Thyroid gland (tissue), 4 donors: Measurements from ENCODE around the gene SHOC2. TPM values are rescaled to one million over a fixed set of nuclear protein-coding genes. Genes with fewer than 3 reads are reported as not detected.

Source experiments
- DNase-seq, 2 donors: peaks; one replicate each; pipeline ENCODE4 v3.0.0-alpha.2; 2019
- H3K27ac ChIP-seq, 3 donors: fragments of 200-600 bp; sonication (generic); 1 replicate in 2 of 3; 2 replicates in 1 of 3; pipeline ENCODE4 v1.5.1; 2016 to 2019; ENCODE audit warnings: mild to moderate bottlenecking in 1 of 3, moderate library complexity in 1 of 3
- H3K27me3 ChIP-seq: fragments of 200-600 bp; sonication (generic); one replicate; pipeline ENCODE4 v1.5.1; 2019
- H3K36me3 ChIP-seq, 2 donors: fragments of 200-600 bp; sonication (generic); one replicate each; pipeline ENCODE4 v1.5.1; 2016 to 2019
- H3K4me1 ChIP-seq, 2 donors: fragments of 200-600 bp; sonication (generic); one replicate each; pipeline ENCODE4 v1.5.1; 2017 to 2019
- H3K4me3 ChIP-seq, 3 donors: fragments of 200-600 bp; sonication (generic); replicated peaks in 1 of 3; 1 replicate in 2 of 3; 2 replicates in 1 of 3; pipeline ENCODE4 v1.5.1; 2016; ENCODE audit warnings: mild to moderate bottlenecking in 1 of 3
- H3K9me3 ChIP-seq: fragments of 200-600 bp; sonication (generic); one replicate; pipeline ENCODE4 v1.5.1; 2017
- CTCF ChIP-seq, 6 experiments: fragments of 200-600 bp in 3 of 6; fragments of 450-650 bp in 3 of 6; sonication (generic) in 3 of 6; IDR thresholded peaks; one replicate each; pipeline ENCODE4 v1.5.1; 2016 to 2019; ENCODE audit warnings: antibody characterized with exemption in 6 of 6, mild to moderate bottlenecking in 2 of 6, inconsistent platforms in 1 of 6, moderate library complexity in 1 of 6
- POLR2A ChIP-seq, 2 donors: fragments of 450-650 bp; IDR thresholded peaks; one replicate each; pipeline ENCODE4 v1.6.1; 2017; ENCODE audit warnings: antibody characterized with exemption in 2 of 2, mild to moderate bottlenecking in 2 of 2, moderate library complexity in 1 of 2
- WGBS, 2 donors: methylation state at CpG; one replicate each; pipeline ENCODE4 v1.1.5; 2017; 5-methylcytosine and 5-hydroxymethylcytosine counted together
- intact Hi-C: fragments of 100-400 bp; cut with DNase I; formaldehyde crosslinking; loops from one replicate; pipeline ENCODE4 v1.15.1; 2023
- total RNA-seq, 4 donors: library from RNA; depleted of rRNA; stranded (reverse); fragments of >200 nt; gene quantifications; one replicate each; pipeline ENCODE4 v1.2.3, GENCODE V29; 2016

Gene SHOC2
- total RNA-seq, 4 donors from 2014 or later = 62.2 to 96.2 (median 71.1) TPM

GRCh38 chr10:110892602-110893288 is 26.7 kb upstream of the SHOC2 start:
- TF ChIP-seq POLR2A (IDR thresholded peaks at IDR 0.05) = no peak
- TF ChIP-seq CTCF (IDR thresholded peaks at IDR 0.05) = no peak
- Histone ChIP-seq H3K9me3 (no peaks in the 10 kb centered on the region), H3K27ac (peak overlapping the region in 2 of 3 donors; percentile 39 to 43), H3K4me3 (no peak overlapping the region), H3K36me3 (peaks cover 14 to 44% of the 10 kb centered on the region in 2 donors), H3K27me3 (no peaks in the 10 kb centered on the region), H3K4me1 (peaks cover 0 to 9% of the 10 kb centered on the region in 2 donors)
- no peak for DNase-seq
- intact Hi-C loops = loop anchor here (5.0 kb wide), 1 partner anchor 145 kb away; no protein-coding TSS in a partner anchor
- WGBS, 2 donors = 90 to 91% methylated on average over 3 of the region's 3 CpGs

- Histone ChIP-seq H3K27ac (peak overlapping the region; percentile 30 to 43 (median 39)), H3K36me3 (peaks cover 15 to 45% of the 10 kb centered on the region in 2 donors), H3K4me1 (peaks cover 0 to 9% of the 10 kb centered on the region in 2 donors), H3K27me3 (no peaks in the 10 kb centered on the region), H3K4me3 (no peak overlapping the region), H3K9me3 (no peaks in the 10 kb centered on the region)
- 36 to 40% methylated on average over 4 of the region's 4 CpGs for WGBS, 2 donors
- TF ChIP-seq CTCF (IDR thresholded peaks at IDR 0.05) = peak; percentile 23 to 69 (median 60)
- TF ChIP-seq POLR2A (IDR thresholded peaks at IDR 0.05) = no peak
- intact Hi-C loops = loop anchor here (5.0 kb wide), 1 partner anchor 146 kb away; no protein-coding TSS in a partner anchor
- DNase-seq = no peak
These were observed 25.7 kb upstream of the SHOC2 start for GRCh38 chr10:110893559-110894179.

GRCh38 chr10:110897184-110897583 is 22.2 kb upstream of the SHOC2 start:
- WGBS, 2 donors = 91 to 94% methylated on average over 1 of the region's 1 CpG
- peaks cover 4 to 29% of the 10 kb centered on the region in 2 donors for H3K36me3 ChIP-seq
- no peaks in the 10 kb centered on the region for H3K27me3 ChIP-seq
- TF ChIP-seq POLR2A (IDR thresholded peaks at IDR 0.05) (no peak), CTCF (IDR thresholded peaks at IDR 0.05) (no peak)
- DNase-seq = no peak
- H3K27ac ChIP-seq = peak overlapping the region in 1 of 3 donors; percentile 16
- H3K4me3 ChIP-seq = no peak overlapping the region
- H3K4me1 ChIP-seq = peaks cover 0 to 9% of the 10 kb centered on the region in 2 donors
- H3K9me3 ChIP-seq = no peaks in the 10 kb centered on the region
- intact Hi-C loops = no loop called here

- no peak for DNase-seq
- H3K27ac ChIP-seq = no peak overlapping the region
- H3K9me3 ChIP-seq = no peaks in the 10 kb centered on the region
- H3K4me3 ChIP-seq = no peak overlapping the region
- intact Hi-C loops = no loop called here
- no peaks in the 10 kb centered on the region for H3K27me3 ChIP-seq
- H3K36me3 ChIP-seq = peaks cover 4 to 29% of the 10 kb centered on the region in 2 donors
- no peak for TF ChIP-seq POLR2A (IDR thresholded peaks at IDR 0.05)
- TF ChIP-seq CTCF (IDR thresholded peaks at IDR 0.05) = no peak
- H3K4me1 ChIP-seq = peaks cover 0 to 11% of the 10 kb centered on the region in 2 donors
These were observed 21.0 kb upstream of the SHOC2 start for GRCh38 chr10:110898391-110898790.

- intact Hi-C loops = no loop called here
- Histone ChIP-seq H3K4me3 (no peak overlapping the region), H3K27ac (no peak overlapping the region), H3K4me1 (peaks cover 0 to 12% of the 10 kb centered on the region in 2 donors), H3K36me3 (peaks cover 4 to 23% of the 10 kb centered on the region in 2 donors), H3K27me3 (no peaks in the 10 kb centered on the region), H3K9me3 (no peaks in the 10 kb centered on the region)
- no peak for DNase-seq
- TF ChIP-seq POLR2A (IDR thresholded peaks at IDR 0.05) = no peak
- no peak for TF ChIP-seq CTCF (IDR thresholded peaks at IDR 0.05)
- WGBS, 2 donors = 95 to 97% methylated on average over 2 of the region's 2 CpGs
These were observed 18.4 kb upstream of the SHOC2 start for GRCh38 chr10:110900983-110901382.
